SK-N-SH treated with all-trans-retinoic acid at 6 μM for 48 hours (cell line): Measurements from ENCODE around the gene INTS3.
"Not testable (repeated sequence)": the region's sequence is repeated elsewhere in the genome, so short reads cannot be mapped to it uniquely, and the experiment has no call there.

ENCODE experiments used
- ATAC-seq: fragments of 200-7000 bp; cut with Tn5 transposase; 3 replicates; pipeline ENCODE4 v1.9.1; 2020; ENCODE audit warnings: mild to moderate bottlenecking, moderate library complexity
- ARNTL ChIP-seq: fragments of 450-650 bp; formaldehyde crosslinking; IDR thresholded peaks from 2 replicates; pipeline ENCODE4 v1.5.0; 2020; ENCODE audit warnings: low read depth, mild to moderate bottlenecking, moderate library complexity, borderline replicate concordance
- BACH2 ChIP-seq: fragments of 250-450 bp; sonication (Bioruptor Pico); IDR thresholded peaks from 2 replicates; pipeline ENCODE4 v1.9.0; 2021; ENCODE audit warnings: mild to moderate bottlenecking, borderline replicate concordance
- CSDC2 ChIP-seq: fragments of 250-450 bp; sonication (Bioruptor Pico); IDR thresholded peaks from 2 replicates; pipeline ENCODE4 v1.5.0; 2020; ENCODE audit warnings: mild to moderate bottlenecking, moderate library complexity
- ESRRG ChIP-seq: fragments of 250-450 bp; sonication (Bioruptor Pico); IDR thresholded peaks from 2 replicates; pipeline ENCODE4 v1.6.1; 2021; ENCODE audit warnings: mild to moderate bottlenecking
- GLIS3 ChIP-seq: fragments of 250-450 bp; sonication (Bioruptor Pico); IDR thresholded peaks from 2 replicates; pipeline ENCODE4 v1.5.0; 2020; ENCODE audit warnings: mild to moderate bottlenecking, moderate library complexity
- ISL1 ChIP-seq: fragments of 250-450 bp; sonication (Bioruptor Pico); IDR thresholded peaks from 2 replicates; pipeline ENCODE4 v2.1.2; 2022; ENCODE audit warnings: mild to moderate bottlenecking, moderate library complexity
- OSR1 ChIP-seq: fragments of 250-450 bp; sonication (Bioruptor Pico); IDR thresholded peaks from 2 replicates; pipeline ENCODE4 v1.8.0; 2022; ENCODE audit warnings: moderate library complexity, mild to moderate bottlenecking, inconsistent platforms
- PPARA ChIP-seq: fragments of 250-450 bp; sonication (Bioruptor Pico); IDR thresholded peaks from 2 replicates; pipeline ENCODE4 v1.5.0; 2020; ENCODE audit warnings: mild to moderate bottlenecking, borderline replicate concordance
- RARB ChIP-seq: fragments of 250-450 bp; sonication (Bioruptor Pico); IDR thresholded peaks from 2 replicates; pipeline ENCODE4 v1.8.0; 2021; ENCODE audit warnings: mild to moderate bottlenecking, moderate library complexity
- SNAI2 ChIP-seq: fragments of 250-450 bp; sonication (Bioruptor Pico); IDR thresholded peaks from 2 replicates; pipeline ENCODE4 v1.5.0; 2020; ENCODE audit warnings: mild to moderate bottlenecking, moderate library complexity
- TOX ChIP-seq: fragments of 250-450 bp; sonication (Bioruptor Pico); IDR thresholded peaks from 2 replicates; pipeline ENCODE4 v1.8.0; 2021; ENCODE audit warnings: mild to moderate bottlenecking, moderate library complexity, borderline replicate concordance
- ZC3H10 ChIP-seq: fragments of 250-450 bp; sonication (Bioruptor Pico); IDR thresholded peaks from 2 replicates; pipeline ENCODE4 v1.5.1; 2021; ENCODE audit warnings: mild to moderate bottlenecking, moderate library complexity
- ZNF565 ChIP-seq: fragments of 450-650 bp; formaldehyde crosslinking; conservative IDR thresholded peaks from 2 replicates; pipeline ENCODE4 v1.5.0; 2020; ENCODE audit warnings: low read depth, mild to moderate bottlenecking, moderate library complexity
- ZNF70 ChIP-seq: fragments of 450-650 bp; formaldehyde crosslinking; IDR thresholded peaks from 2 replicates; pipeline ENCODE4 v1.5.0; 2020; ENCODE audit warnings: mild to moderate bottlenecking, moderate library complexity
- ZNF8 ChIP-seq: fragments of 450-650 bp; formaldehyde crosslinking; IDR thresholded peaks from 2 replicates; pipeline ENCODE4 v1.5.0; 2020; ENCODE audit warnings: mild to moderate bottlenecking, moderate library complexity
- TF ChIP-seq, protein P1 (sequence below): fragments of 250-450 bp; sonication (Bioruptor Pico); IDR thresholded peaks from 2 replicates; pipeline ENCODE4 v1.8.0; 2020; ENCODE audit warnings: mild to moderate bottlenecking, moderate library complexity, borderline replicate concordance
- TF ChIP-seq, protein P2 (sequence below): fragments of 250-450 bp; sonication (Bioruptor Pico); IDR thresholded peaks from 2 replicates; pipeline ENCODE4 v1.5.0; 2020; ENCODE audit warnings: mild to moderate bottlenecking, moderate library complexity
- TF ChIP-seq, protein P3 (sequence below): fragments of 250-450 bp; sonication (Bioruptor Pico); IDR thresholded peaks from 2 replicates; pipeline ENCODE4 v1.5.1; 2020; ENCODE audit warnings: low read depth, mild to moderate bottlenecking, moderate library complexity
- TF ChIP-seq, protein P4 (sequence below): fragments of 250-450 bp; sonication (Bioruptor Pico); IDR thresholded peaks from 2 replicates; pipeline ENCODE4 v1.5.1; 2021; ENCODE audit warnings: mild to moderate bottlenecking, moderate library complexity

INTS3 gene

DNA sequence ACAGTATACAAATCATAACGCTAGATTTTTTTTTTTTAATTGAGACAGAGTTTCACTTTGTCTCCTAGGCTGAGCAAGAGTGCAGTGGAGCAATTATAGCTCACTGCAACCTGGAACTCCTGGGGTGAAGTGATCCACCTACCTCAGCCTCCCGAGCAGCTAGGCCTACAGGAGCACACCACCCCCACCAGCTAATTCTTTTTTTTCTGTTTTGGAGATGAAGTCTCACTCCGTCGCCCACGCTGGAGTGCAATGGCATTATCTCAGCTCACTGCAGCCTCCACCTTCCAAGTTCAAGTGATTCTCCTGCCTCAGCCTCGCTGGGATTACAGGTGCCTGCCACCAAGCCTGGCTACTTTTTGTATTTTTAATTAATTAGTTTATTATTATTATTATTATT, 28.1 kb upstream of the INTS3 start (continued):
- TF ChIP-seq, protein P1, sequence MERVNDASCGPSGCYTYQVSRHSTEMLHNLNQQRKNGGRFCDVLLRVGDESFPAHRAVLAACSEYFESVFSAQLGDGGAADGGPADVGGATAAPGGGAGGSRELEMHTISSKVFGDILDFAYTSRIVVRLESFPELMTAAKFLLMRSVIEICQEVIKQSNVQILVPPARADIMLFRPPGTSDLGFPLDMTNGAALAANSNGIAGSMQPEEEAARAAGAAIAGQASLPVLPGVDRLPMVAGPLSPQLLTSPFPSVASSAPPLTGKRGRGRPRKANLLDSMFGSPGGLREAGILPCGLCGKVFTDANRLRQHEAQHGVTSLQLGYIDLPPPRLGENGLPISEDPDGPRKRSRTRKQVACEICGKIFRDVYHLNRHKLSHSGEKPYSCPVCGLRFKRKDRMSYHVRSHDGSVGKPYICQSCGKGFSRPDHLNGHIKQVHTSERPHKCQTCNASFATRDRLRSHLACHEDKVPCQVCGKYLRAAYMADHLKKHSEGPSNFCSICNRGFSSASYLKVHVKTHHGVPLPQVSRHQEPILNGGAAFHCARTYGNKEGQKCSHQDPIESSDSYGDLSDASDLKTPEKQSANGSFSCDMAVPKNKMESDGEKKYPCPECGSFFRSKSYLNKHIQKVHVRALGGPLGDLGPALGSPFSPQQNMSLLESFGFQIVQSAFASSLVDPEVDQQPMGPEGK, result no peak
- TF ChIP-seq ESRRG (CRISPR knock-in tag), result no peak
- TF ChIP-seq CSDC2, result no peak
- no peak for TF ChIP-seq OSR1 (CRISPR knock-in tag)
- TF ChIP-seq, protein P2, sequence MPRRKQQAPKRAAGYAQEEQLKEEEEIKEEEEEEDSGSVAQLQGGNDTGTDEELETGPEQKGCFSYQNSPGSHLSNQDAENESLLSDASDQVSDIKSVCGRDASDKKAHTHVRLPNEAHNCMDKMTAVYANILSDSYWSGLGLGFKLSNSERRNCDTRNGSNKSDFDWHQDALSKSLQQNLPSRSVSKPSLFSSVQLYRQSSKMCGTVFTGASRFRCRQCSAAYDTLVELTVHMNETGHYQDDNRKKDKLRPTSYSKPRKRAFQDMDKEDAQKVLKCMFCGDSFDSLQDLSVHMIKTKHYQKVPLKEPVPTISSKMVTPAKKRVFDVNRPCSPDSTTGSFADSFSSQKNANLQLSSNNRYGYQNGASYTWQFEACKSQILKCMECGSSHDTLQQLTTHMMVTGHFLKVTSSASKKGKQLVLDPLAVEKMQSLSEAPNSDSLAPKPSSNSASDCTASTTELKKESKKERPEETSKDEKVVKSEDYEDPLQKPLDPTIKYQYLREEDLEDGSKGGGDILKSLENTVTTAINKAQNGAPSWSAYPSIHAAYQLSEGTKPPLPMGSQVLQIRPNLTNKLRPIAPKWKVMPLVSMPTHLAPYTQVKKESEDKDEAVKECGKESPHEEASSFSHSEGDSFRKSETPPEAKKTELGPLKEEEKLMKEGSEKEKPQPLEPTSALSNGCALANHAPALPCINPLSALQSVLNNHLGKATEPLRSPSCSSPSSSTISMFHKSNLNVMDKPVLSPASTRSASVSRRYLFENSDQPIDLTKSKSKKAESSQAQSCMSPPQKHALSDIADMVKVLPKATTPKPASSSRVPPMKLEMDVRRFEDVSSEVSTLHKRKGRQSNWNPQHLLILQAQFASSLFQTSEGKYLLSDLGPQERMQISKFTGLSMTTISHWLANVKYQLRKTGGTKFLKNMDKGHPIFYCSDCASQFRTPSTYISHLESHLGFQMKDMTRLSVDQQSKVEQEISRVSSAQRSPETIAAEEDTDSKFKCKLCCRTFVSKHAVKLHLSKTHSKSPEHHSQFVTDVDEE (CRISPR knock-in tag), result no peak
- TF ChIP-seq GLIS3 (CRISPR knock-in tag), result no peak
- TF ChIP-seq, protein P3, sequence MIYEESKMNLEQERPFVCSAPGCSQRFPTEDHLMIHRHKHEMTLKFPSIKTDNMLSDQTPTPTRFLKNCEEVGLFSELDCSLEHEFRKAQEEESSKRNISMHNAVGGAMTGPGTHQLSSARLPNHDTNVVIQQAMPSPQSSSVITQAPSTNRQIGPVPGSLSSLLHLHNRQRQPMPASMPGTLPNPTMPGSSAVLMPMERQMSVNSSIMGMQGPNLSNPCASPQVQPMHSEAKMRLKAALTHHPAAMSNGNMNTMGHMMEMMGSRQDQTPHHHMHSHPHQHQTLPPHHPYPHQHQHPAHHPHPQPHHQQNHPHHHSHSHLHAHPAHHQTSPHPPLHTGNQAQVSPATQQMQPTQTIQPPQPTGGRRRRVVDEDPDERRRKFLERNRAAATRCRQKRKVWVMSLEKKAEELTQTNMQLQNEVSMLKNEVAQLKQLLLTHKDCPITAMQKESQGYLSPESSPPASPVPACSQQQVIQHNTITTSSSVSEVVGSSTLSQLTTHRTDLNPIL, result no peak

DNA sequence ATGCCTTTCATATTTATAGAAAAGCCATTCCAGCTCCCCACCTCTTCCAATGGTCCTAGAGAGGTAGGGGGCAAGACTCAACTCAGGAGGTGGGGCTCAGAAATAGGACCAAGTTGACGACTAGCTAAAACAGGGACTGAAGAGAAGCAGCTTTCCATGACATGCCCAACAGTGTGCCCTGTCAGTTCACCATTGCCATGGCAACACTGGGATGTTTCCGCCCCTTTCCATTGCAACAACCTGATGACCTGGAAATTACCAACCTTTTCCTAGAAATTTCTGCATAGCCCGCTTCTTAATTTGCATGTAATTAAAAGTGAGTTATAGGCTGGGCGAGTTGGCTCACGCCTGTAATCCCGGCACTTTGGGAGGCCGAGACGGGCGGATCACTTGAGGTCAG, 22.4 kb upstream of the INTS3 start:
- ATAC-seq, result no peak
- TF ChIP-seq GLIS3 (CRISPR knock-in tag) (no peak), ZNF70 (CRISPR knock-in tag) (no peak), ESRRG (CRISPR knock-in tag) (no peak)
- TF ChIP-seq, protein P3, result no peak
- TF ChIP-seq, all 23 proteins: peak for 0

DNA sequence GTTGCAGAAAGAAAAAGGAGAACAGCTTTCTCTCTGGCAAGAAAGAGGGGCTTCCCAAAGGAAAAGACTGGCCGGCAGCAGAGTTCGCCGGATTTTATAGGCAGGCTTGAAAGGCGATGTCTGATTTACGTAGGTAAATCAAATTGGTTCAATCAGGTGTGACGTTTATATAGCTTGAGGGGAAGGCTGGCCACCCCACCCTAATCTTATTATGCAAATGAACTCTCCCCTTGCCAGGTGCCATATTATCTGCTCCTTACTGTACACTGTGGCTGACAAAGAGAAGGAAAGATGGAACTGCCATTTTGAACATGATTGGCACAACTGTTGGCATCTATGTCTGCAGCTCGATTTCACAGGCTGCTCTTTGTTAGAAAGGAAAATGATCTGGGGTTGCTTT, 16.8 kb upstream of the INTS3 start:
- no peak for ATAC-seq
- TF ChIP-seq ARNTL (CRISPR knock-in tag) (no peak), ZNF8 (CRISPR knock-in tag) (no peak), SNAI2 (no peak), BACH2 (CRISPR knock-in tag) (no peak), ZNF70 (CRISPR knock-in tag) (no peak), OSR1 (CRISPR knock-in tag) (no peak), ZC3H10 (CRISPR knock-in tag) (no peak), CSDC2 (no peak), PPARA (CRISPR knock-in tag) (no peak), ZNF565 (CRISPR knock-in tag) (no peak), TOX (CRISPR knock-in tag) (no peak), ISL1 (CRISPR knock-in tag) (no peak), RARB (CRISPR knock-in tag) (no peak), GLIS3 (CRISPR knock-in tag) (no peak), ESRRG (CRISPR knock-in tag) (no peak)
- TF ChIP-seq, protein P4, sequence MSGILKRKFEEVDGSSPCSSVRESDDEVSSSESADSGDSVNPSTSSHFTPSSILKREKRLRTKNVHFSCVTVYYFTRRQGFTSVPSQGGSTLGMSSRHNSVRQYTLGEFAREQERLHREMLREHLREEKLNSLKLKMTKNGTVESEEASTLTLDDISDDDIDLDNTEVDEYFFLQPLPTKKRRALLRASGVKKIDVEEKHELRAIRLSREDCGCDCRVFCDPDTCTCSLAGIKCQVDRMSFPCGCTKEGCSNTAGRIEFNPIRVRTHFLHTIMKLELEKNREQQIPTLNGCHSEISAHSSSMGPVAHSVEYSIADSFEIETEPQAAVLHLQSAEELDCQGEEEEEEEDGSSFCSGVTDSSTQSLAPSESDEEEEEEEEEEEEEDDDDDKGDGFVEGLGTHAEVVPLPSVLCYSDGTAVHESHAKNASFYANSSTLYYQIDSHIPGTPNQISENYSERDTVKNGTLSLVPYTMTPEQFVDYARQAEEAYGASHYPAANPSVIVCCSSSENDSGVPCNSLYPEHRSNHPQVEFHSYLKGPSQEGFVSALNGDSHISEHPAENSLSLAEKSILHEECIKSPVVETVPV (CRISPR knock-in tag), result no peak
- TF ChIP-seq, protein P1, result no peak
- TF ChIP-seq, protein P3, result no peak
- TF ChIP-seq, protein P2 (CRISPR knock-in tag), result no peak
- TF ChIP-seq, all 23 proteins: peak for 0

DNA sequence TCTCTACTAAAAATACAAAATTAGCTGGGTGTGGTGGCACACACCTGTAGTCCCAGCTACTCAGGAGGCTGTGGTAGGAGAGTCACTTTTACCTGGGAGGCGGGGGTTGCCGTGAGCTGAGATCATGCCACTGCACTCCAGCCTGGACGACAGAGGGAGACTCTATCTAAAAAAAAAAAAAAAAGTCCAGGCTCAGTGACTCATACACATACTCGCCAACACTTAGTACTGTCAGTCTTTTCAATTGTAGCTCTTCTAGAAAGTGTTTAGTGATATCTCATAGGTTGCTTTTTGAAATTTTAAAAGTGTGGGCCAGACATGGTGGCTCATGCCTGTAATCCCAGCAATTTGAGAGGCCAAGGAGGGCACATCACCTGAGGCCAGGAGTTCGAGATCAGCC, 11.6 kb upstream of the INTS3 start:
- not testable (repeated sequence) for ATAC-seq
